Uterus (tissue), 2 donors: ENCODE measurements around the gene NAV3.

Experiments
- CTCF ChIP-seq, 4 experiments: fragments of 200-600 bp in 2 of 4; fragments of 450-650 bp in 2 of 4; sonication (generic) in 2 of 4; IDR thresholded peaks; one replicate each; pipeline ENCODE4 v1.5.1; 2016 to 2019; ENCODE audit warnings: antibody characterized with exemption in 4 of 4, mild to moderate bottlenecking in 2 of 4, moderate library complexity in 1 of 4
- POLR2A ChIP-seq, 2 donors: fragments of 450-650 bp; IDR thresholded peaks; one replicate each; pipeline ENCODE4 v1.6.1; 2016; ENCODE audit warnings: antibody characterized with exemption in 2 of 2, mild to moderate bottlenecking in 1 of 2, moderate library complexity in 1 of 2

GRCh38 chr12:78118036-78118435 lies 287.3 kb downstream of the NAV3 start:
- TF ChIP-seq CTCF (IDR thresholded peaks at IDR 0.05) (no peak), POLR2A (IDR thresholded peaks at IDR 0.05) (no peak)
